ENCODE measurements around the gene HCFC1.
A peak's percentile ranks its signal among the peaks of the same experiment; 100 is the strongest.

The HCFC1 gene

DNA sequence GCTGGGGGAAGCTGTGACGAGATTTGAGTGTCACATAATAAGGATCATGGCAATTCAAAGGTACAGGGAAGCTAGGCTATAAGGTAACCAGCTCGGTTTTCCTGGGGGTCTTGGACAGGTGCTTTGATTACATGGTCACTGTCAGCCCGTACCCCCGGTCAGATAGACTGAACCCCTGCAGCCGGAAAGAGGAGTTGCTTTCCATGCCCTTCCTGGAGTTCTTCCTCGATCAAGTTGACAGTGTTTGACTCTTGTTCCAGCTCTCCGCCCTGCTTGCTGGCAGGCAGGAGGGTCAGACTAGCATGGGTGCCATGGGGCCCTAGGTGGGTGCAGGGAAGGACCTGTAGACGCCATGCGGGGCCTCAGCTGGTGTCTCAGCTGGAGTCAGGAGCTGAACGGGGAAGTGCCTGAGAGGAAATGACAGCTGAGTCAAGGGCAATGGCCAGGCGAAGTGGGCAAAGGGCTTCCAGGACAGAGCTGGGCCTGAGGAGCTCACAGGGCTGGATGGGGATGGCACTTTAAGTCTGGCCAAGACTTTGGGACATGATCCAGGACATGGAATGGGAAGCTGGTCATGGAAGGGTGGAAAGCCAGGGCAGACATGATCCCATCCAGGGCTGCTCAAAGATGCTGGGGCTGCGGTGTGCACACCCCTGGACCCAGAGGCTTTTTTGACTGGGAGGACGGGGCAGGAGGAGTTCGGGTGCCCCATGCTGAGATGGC, 2.5 kb upstream of the HCFC1 start:
- no peak for DNase-seq (ENCODE audit: low read depth)

DNA sequence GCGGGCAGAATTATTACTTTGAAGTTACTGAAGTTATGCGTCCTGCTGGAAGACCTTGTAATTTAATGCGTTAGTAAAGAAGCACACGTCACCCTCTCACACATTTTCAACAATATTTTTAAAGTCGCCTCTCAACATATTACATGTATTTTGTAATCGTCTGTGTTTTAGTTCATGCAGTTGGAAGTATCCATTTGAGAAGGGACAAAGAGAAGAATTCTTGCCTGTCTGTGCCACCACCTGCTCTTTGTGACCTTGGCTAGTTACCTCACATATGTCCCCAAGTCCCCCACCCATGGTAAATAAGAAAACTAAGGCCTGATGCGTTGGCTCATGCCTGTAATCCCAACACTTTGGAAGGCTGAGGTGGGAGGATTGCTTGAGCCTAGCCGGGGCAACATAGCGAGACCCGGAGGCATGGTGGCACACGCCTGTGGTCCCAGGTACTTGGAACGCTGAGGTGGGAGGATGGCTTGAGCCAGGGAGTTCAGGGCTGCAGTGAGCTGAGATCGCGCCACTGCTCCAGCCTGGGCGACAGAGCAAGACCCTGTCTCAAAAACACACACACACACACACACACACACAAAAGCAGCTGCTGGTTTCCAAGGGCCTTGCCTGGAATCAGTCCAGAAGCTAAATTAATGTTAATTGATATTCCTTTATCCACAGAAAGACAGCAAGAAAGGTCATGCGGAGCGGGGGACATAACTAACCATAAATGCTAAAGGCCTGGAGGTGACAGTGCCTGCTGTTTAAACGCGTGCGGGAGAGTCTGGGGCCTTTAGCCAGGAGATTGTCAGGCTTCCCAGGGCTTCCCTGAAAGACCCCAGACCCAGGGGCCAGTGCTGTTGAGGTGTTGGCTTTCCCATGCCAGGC, 1.7 kb upstream of the HCFC1 start:
- peak; percentile 8 for DNase-seq (ENCODE audit: low read depth)

DNA sequence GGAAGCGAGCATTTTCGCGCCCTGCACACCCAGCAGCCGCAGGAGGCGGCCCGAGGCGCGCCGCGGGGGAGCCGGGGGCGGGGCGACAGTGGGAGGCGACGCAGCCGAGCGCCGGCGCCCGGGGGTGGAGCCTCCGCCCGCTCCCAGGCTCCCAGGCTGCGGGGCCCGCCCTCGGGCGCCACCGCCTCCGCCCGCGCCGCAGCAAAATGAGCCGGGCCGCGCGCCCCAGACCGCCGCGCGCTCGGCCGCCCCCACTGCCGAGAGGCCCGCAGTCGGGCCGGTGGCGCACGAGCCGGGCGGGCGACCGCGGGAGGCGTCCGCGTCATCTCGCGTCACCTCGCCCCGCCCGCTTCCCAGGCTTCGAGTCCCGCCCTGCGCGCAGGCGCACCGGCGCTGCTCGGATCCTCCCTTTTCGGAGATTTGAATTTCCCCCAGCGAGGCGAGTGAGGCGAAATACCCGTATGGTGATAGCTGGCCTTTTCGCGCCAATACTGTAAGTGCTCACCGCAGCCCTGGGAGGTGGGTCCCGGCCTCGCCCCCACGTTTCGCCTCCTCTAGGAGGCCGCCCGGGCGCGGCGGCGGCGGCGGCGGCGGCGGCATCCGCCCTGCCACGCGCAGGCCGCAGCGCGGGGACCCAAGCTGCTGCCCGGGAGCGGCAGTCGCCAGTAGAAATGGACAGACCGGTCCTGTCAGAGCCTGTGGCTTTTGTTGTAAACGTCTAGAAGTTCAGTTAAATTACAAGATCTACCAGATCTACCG, 929 bp upstream of the HCFC1 start, which contains the start of gene TMEM187:
TSS of gene TMEM187 (plus strand) at position 387 of the 759 bp plus-strand sequence. CDS start 9,309 bp downstream, outside the sequence.
- DNase-seq (ENCODE audit: low read depth), result peak; percentile 58

GRCh38 chrX:153971124-153971449, 531 bp downstream of the HCFC1 start:
- DNase-seq (ENCODE audit: low read depth), result peak; percentile 58

- peak; percentile 26 for DNase-seq (ENCODE audit: low read depth)
These were observed 1.1 kb downstream of the HCFC1 start for GRCh38 chrX:153970357-153971123.

- DNase-seq (ENCODE audit: low read depth), result no peak
These were observed 1.7 kb downstream of the HCFC1 start for GRCh38 chrX:153969904-153970356.

GRCh38 chrX:153969125-153969903, 2.3 kb downstream of the HCFC1 start:
- DNase-seq (ENCODE audit: low read depth), result no peak

DNA sequence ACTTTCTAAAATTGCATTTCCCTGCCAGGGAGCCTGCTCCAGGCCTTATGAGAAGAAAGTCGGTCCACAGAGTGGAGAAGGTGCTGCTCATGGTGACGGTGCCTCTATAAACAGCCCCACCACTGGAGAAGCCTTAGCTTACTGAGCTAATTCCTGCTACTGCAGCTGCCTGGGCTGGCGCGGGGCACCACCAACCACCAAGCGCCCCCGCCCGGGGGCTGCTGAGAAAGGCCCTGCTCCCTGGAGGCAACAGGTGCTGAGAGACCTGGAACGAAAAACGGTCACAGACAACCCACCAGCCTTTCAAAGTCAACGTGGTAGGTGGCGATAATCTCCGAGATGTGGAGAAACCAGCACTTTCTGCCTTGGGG, 2.9 kb downstream of the HCFC1 start:
- no peak for DNase-seq (ENCODE audit: low read depth)

DNA sequence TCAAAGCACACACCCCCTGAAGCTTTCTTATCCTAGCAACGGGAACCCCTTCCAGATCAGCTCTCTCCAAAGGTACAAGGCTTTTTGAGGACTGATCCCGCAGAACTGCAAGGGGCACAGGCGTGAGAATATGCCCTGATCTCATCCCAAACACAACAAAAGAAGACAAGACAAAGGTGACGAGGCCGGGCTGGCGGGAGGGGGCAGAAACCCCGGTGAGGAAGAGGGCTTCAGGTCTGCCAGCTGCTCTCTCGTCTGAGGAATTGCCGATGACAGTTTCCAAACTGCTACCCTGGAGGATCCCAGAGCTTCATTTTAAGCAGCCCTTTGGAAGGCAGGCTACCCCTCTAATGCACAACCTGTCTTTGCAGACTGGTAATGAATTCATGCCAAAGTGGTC, 3.4 kb downstream of the HCFC1 start:
- no peak for DNase-seq (ENCODE audit: low read depth)

DNA sequence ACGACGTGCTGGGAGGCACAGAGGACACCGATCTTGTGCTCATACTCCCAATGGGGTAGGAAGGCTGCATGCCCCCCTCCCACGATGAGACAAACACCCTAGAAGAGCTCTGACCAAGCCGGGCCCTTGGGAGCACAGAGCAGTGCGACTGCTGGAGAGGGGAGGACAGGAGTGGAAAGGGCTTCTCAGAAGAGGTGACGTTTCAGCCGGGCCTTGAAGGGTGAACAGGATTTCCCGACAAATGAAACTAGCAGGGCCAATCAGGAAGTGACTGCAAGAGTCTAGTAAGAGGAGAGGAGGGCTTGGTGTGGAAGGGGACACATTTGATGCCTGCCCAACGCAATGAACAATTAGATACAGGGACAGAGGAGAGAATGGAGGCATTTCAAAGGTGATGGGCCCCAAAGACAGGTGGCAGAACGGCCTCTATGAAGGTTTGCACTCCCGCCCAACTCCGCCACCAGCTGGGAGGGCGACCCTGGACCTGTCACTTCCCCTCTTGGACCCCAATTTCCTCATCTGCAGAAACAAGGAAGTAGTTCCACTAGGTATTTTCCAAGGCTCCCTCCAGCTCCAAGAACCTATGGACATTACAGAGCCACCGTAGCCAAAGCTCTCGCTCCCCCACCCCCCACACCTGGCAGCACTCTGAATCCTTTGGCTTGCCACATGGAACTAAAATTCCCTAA, 3.9 kb downstream of the HCFC1 start:
- DNase-seq (ENCODE audit: low read depth), result no peak

DNA sequence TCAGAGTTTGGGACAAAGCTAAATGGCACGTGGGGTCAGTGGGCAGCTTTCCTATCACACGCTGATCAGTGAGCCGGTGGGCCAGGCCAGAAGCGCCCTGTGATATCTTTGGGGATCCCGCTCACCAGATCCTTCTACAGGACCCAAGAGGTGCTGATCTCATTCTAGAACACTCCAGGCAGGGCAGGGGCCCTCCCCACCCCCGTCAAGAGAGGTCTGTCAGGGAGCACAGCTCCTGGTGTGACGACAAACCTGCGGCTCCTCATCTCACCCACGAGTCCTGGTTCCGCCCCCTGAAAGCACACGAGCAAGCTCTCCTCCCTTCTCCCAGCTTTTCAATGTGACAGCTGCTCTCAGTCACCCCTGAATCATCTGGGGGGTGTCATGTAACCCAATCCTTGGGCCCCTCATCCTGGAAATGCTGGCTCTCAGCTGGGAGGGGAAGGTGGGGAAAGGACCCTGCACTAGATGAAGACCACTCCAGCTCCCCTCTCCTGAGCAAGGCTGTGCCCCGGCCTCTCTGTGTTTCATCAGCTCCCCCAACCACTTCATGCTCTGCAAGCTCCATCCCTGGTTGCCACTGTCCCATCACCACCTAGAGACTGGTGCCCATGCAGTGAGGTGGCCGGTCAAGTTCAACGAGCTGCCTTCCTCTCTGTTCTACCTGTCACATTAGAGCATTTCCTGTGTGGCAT, 4.6 kb downstream of the HCFC1 start:
- no peak for DNase-seq (ENCODE audit: low read depth)

DNA sequence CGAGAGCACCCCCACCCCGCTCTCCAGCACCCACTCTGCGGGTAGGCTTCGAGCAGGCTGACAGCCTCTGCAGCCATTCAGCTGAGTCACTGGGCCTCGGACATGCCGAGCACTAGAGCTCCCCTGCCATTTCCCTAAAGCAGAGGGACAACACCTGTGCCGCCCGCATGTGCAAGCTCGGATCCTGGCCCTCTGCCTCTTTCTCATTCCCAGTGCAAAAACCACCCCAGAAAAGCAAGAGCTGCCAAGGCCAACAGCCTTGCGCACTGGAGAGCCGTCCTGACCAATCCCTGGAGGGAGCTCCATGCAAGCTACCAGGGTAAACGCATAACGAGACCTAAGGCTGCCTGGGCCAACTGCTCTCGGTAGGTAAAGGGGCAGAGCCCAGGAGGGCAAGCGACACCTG, 5.3 kb downstream of the HCFC1 start:
- DNase-seq (ENCODE audit: low read depth), result no peak

DNA sequence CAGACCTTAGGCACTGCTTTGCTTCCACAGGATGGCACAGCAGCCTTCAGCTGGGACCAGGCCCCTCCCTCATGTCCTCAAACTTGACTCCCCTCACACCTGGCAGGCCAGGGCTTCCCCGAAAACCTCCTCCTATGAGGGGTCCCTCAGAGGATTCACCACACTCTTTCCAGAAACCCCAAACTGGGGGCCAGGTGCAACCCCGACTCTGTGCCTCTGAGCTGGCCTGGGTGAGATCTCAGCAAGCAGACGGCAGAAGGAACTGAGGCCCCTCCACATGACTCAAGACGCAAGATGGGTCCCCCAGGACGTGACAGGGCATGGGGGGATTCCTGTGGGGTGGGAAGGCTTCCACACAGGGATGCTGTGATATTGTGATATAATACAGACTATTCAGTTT, 6.2 kb downstream of the HCFC1 start:
- DNase-seq (ENCODE audit: low read depth), result no peak

GRCh38 chrX:153964105-153964504, 7.5 kb downstream of the HCFC1 start:
- no peak for DNase-seq (ENCODE audit: low read depth)

DNA sequence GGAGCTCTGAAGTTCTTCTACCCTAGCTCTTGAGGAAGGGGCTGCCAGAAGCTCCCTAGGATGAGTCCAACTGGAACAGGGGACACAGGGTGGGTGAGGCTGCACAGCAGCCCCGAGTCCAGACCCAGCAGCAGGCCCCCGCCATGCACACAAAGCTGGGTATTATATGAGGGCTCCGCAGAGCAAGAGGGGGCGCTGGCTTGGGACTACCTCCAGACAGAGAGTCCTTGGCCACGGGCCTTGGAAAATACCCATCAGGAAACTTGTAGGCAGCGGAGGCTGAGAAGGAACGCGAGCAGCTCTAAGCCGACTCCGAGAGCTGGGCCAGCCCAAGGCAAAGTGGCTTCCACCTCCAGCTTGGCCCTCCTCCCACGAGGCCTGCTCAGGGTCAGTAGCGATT, 8.1 kb downstream of the HCFC1 start:
- no peak for DNase-seq (ENCODE audit: low read depth)

DNA sequence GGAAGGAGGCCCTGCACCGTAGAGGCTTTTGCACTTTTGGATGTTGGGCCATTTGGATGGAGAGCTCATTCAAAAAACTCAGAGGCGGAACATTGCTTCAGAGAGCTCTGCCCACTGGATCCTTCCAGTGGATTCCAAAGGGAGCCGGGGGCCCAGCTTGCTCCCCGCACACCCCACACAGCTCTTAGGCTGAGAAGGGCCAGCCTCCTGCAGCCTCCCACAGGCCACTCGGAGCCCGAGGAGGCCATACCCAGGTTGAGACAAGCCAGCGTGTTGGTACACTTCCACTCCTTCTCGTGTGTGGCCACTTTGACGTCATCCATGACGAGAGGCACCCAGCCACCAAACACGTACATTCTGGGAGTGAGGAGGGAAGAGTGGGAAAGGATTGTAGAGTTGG, 10.3 kb downstream of the HCFC1 start:
- no peak for DNase-seq (ENCODE audit: low read depth)

- DNase-seq (ENCODE audit: low read depth), result no peak
These were observed 10.8 kb downstream of the HCFC1 start for GRCh38 chrX:153960786-153961185.

DNA sequence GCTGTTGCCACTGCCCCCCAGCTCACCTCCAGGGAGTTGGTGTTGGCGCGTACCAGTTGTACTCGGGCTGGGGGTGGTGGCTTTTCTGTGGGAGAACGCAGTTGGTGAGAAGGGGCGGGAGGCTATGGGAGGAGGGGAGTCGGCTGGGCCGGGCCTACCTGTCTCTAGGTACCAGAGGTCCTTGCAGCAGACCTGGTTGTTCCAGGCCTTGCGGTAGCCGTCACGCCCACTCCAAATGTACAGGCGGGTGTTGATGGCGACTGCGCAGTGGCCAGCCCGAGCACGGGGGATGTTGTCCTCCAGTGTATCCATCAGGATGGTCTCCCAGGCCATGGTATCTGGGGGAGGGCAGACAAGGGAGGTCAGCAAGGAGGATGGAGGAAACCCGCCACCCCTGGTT, 11.5 kb downstream of the HCFC1 start:
- DNase-seq (ENCODE audit: low read depth), result no peak

DNA sequence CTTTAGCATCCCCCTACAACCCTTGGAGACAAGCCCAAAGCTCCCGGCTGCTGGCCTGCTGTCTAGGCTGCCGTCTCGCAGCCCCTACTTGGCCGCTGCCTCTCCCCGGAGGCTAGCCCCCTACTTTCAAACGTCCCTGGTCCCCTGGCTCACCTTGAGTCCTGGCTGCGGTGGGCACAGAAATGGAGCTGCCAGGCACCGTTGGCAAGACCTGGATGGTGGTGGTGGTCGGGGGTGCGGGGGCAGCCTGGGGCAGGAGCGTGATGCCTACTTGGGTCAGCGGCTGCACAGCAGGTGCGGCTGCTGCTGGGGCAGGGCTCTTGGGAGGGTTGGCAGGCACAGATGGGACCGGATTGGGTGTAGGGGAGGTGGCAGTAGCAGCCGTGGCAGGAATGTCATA, 12.0 kb downstream of the HCFC1 start:
- DNase-seq (ENCODE audit: low read depth), result no peak

- no peak for DNase-seq (ENCODE audit: low read depth)
These were observed 13.0 kb downstream of the HCFC1 start for GRCh38 chrX:153958605-153959004.
